NCI-H146 treated with DMSO at 0.1 percent for 48 hours (cell line): ENCODE results near the gene ARID5A.

Experiments used
- DNase-seq: peaks from one replicate; lab custom pipeline; 2025; ENCODE audit not compliant: unreplicated experiment; lab: John Stamatoyannopoulos, UW

Gene ARID5A

GRCh38 chr2:96594691-96595152 lies 58.2 kb downstream of the ARID5A start:
- no peak for DNase-seq

DNA sequence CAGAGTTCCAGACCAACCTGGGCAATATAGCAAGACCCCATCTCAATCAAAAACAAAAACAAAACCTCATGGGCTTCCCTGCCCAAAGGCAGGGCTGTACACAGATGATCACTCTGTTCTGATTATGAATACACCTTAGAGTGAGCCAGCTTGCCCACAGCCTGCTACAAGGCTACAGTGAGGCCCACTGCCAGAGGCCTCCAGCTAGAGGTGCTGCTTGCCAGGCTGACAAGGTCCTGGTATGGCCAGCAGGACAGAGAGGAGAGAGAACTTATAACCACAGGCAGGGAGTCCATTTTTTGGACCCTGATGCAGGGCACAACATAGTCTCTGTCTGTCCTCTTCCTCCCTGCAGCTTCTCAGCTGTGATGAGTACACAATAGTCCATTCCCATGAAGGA lies 60.0 kb downstream of the ARID5A start:
- no peak for DNase-seq

DNA sequence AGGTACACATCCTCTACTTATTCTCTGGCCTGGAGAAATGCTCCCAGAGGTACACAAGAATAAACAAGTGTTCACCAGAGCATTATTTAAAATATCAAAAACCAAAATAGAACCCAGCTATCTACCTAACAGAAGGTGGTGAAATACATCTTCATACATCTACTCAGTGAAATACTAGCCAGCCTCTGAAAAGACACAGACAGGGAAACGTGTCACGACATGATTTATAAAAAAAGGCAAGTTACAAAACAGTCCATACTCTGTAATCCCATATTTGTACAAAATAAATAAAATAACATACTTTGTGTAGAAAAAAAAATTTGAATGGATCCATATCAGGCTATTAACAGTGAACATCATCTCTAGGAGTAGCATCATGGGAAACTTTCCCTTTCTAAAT lies 63.4 kb downstream of the ARID5A start:
- no peak for DNase-seq

DNA sequence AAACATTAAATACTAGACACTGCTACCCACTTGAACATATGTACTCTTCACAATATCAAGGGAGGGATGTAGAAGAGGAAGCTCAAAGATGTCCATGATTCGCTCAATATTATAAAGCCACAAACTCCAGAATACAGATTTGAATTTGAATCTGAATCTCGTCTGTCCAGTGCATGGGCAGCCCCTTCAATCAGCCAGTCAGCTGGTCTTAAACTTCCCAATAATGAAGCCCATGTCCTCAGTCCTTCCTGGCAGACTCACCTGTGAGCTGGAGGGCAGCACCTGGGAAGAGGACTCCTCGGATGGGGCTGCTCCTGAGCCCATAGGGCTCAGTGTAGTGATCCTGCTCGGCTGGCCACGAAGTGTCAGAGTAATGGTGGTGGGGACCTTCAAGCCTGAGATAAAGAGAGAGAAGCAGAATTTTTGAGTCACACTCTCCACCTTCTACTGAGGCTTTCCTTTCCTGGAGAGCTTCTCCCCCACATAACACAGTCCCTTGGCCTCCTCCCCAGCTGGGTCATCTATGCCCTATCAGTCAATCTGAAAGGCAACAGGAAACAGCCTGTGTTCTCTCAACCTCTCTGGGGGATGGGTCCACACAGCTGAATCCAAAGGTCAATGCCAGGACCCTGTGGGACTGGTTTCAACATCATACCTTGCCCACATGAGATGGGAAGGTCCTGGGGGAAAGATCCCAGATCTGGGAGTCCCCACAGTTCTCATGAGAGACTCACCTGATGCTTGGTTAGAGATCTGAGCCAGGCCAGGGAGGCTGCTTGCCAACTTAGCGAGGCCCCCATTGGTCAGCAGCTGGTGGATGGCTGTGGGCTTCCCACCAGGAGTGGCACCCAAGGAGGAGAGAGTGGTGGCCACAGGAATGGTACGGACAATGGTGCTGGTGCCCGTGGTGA lies 65.1 kb downstream of the ARID5A start:
- DNase-seq: no peak
